IMR-90 (cell line): ENCODE results near the gene C19orf73. TPM values are rescaled to one million over a fixed set of nuclear protein-coding genes. Genes with fewer than 3 reads are reported as not detected.

Experiments used
- ATAC-seq: fragments of 200-7000 bp; cut with Tn5 transposase; 2 replicates; pipeline ENCODE4 v1.9.1; 2020; ENCODE audit warnings: low read depth, mild to moderate bottlenecking, moderate library complexity
- BruUV-seq: library from RNA; stranded (reverse); fragments of 400-500 nt; replicated peaks from 2 replicates; lab custom pipeline; 2021; lab: Mats Ljungman, UMichigan
- CTCF ChIA-PET: fragments of 300-600 bp; formaldehyde crosslinking; extraction: SDS; loops from one replicate; lab custom pipeline; 2021; ENCODE audit warnings: antibody characterized with exemption; lab: Yijun Ruan, JAX
- POLR2A ChIA-PET: fragments of 300-600 bp; sonication (Branson Sonifier 250); formaldehyde crosslinking; loops from one replicate; lab custom pipeline; 2022; ENCODE audit warnings: antibody characterized with exemption; ENCODE audit not compliant: unreplicated experiment; lab: Charles Lee
- DNase-seq: peaks from one replicate; pipeline ENCODE4 v3.0.0; 2013
- H2AFZ ChIP-seq: replicated peaks from 2 replicates; pipeline ENCODE3; 2013; ENCODE audit warnings: low read length, mild to moderate bottlenecking; ENCODE audit not compliant: poor library complexity
- H2AK5ac ChIP-seq: 2 replicates; pipeline ENCODE4 v1.6.1; 2013; ENCODE audit warnings: low read depth, low read length, inconsistent platforms
- H2AK9ac ChIP-seq: replicated peaks from 2 replicates; pipeline ENCODE3; 2013; ENCODE audit warnings: mild to moderate bottlenecking, low read depth, low read length, moderate library complexity; ENCODE audit not compliant: poor library complexity
- H2BK120ac ChIP-seq: 2 replicates; pipeline ENCODE4 v1.6.1; 2013; ENCODE audit warnings: low read depth, low read length, inconsistent platforms
- H2BK15ac ChIP-seq: 3 replicates; pipeline ENCODE4 v1.6.1; 2013; ENCODE audit warnings: low read depth, low read length, inconsistent platforms
- H2BK20ac ChIP-seq: 2 replicates; pipeline ENCODE4 v1.6.1; 2013; ENCODE audit warnings: low read depth, mild to moderate bottlenecking, inconsistent platforms, low read length, moderate library complexity
- H2BK5ac ChIP-seq: 2 replicates; pipeline ENCODE4 v1.6.1; 2013; ENCODE audit warnings: mild to moderate bottlenecking, low read depth, low read length, inconsistent platforms; ENCODE audit not compliant: poor library complexity, severe bottlenecking
- H3K14ac ChIP-seq: replicated peaks from 2 replicates; pipeline ENCODE4 v1.6.1; 2013; ENCODE audit warnings: low read depth, low read length, inconsistent platforms
- H3K18ac ChIP-seq: 2 replicates; pipeline ENCODE4 v1.6.1; 2013; ENCODE audit warnings: low read depth, low read length, control low read depth
- H3K23ac ChIP-seq: 2 replicates; pipeline ENCODE4 v1.6.1; 2013; ENCODE audit warnings: low read depth, low read length, inconsistent platforms
- H3K27ac ChIP-seq: 2 replicates; pipeline ENCODE4 v1.5.1; 2013; ENCODE audit warnings: mild to moderate bottlenecking, control low read depth, low read length; ENCODE audit not compliant: insufficient read depth
- H3K27me3 ChIP-seq: 2 replicates; pipeline ENCODE4 v1.6.1; 2013; ENCODE audit warnings: low read length; ENCODE audit not compliant: control insufficient read depth, insufficient read depth
- H3K36me3 ChIP-seq: 2 replicates; pipeline ENCODE4 v1.6.1; 2013; ENCODE audit warnings: low read length, mixed read lengths; ENCODE audit not compliant: control insufficient read depth, insufficient read depth
- H3K4ac ChIP-seq: 2 replicates; pipeline ENCODE4 v1.6.1; 2013; ENCODE audit warnings: low read depth, low read length, inconsistent platforms
- H3K4me1 ChIP-seq: 2 replicates; pipeline ENCODE4 v1.6.1; 2013; ENCODE audit warnings: low read length, mixed read lengths; ENCODE audit not compliant: control insufficient read depth, insufficient read depth
- H3K4me2 ChIP-seq: 2 replicates; pipeline ENCODE4 v1.6.1; 2013; ENCODE audit warnings: low read depth, mild to moderate bottlenecking, control low read depth, low read length, moderate library complexity
- H3K4me3 ChIP-seq: 2 replicates; pipeline ENCODE4 v1.5.1; 2013; ENCODE audit warnings: low read depth, mild to moderate bottlenecking, control low read depth, low read length, moderate library complexity; ENCODE audit not compliant: insufficient read depth
- H3K56ac ChIP-seq: 2 replicates; pipeline ENCODE4 v1.6.1; 2013; ENCODE audit warnings: low read length, inconsistent platforms; ENCODE audit not compliant: insufficient read depth; ENCODE audit errors: extremely low read depth
- H3K79me1 ChIP-seq, 2 experiments: 2 replicates each; pipeline ENCODE4 v1.6.1; 2013; ENCODE audit warnings: low read length in 2 of 2, inconsistent platforms in 1 of 2, low read depth in 1 of 2
- H3K9ac ChIP-seq: 2 replicates; pipeline ENCODE4 v1.6.1; 2013; ENCODE audit warnings: low read depth, low read length, control low read depth
- H3K9me1 ChIP-seq: 2 replicates; pipeline ENCODE4 v1.6.1; 2013; ENCODE audit warnings: low read length, inconsistent platforms; ENCODE audit not compliant: insufficient read depth
- H3K9me3 ChIP-seq: 2 replicates; pipeline ENCODE4 v1.6.1; 2013; ENCODE audit warnings: low read length; ENCODE audit not compliant: control insufficient read depth, insufficient read depth
- H4K20me1 ChIP-seq: 2 replicates; pipeline ENCODE4 v1.6.1; 2013; ENCODE audit warnings: low read length, inconsistent platforms; ENCODE audit not compliant: insufficient read depth
- H4K5ac ChIP-seq: 2 replicates; pipeline ENCODE4 v1.6.1; 2013; ENCODE audit warnings: mild to moderate bottlenecking, low read depth, low read length, control low read depth
- H4K8ac ChIP-seq, 2 experiments: 2 replicates each; pipeline ENCODE4 v1.6.1; 2013; ENCODE audit warnings: low read depth in 2 of 2, low read length in 2 of 2, control low read depth in 1 of 2, inconsistent platforms in 1 of 2
- H4K91ac ChIP-seq: 2 replicates; pipeline ENCODE4 v1.6.1; 2013; ENCODE audit warnings: low read depth, low read length, inconsistent platforms; ENCODE audit not compliant: insufficient read depth
- CHD1 ChIP-seq: IDR thresholded peaks from 2 replicates; pipeline ENCODE4 v1.6.1; 2012; ENCODE audit warnings: low read depth, low read length, improper control_type of control experiment
- CTCF ChIP-seq: conservative IDR thresholded peaks from 2 replicates; pipeline ENCODE4 v1.5.1; 2012; ENCODE audit warnings: mild to moderate bottlenecking, low read depth, low read length, improper control_type of control experiment
- FOS ChIP-seq: fragments of 150-350 bp; IDR thresholded peaks from 2 replicates; pipeline ENCODE4 v1.6.1; 2016; ENCODE audit warnings: low read depth, low read length
- MXI1 ChIP-seq: IDR thresholded peaks from 2 replicates; pipeline ENCODE4 v1.6.1; 2012; ENCODE audit warnings: low read depth, mild to moderate bottlenecking, low read length, moderate library complexity, borderline replicate concordance
- NFE2L2 ChIP-seq: fragments of 150-350 bp; IDR thresholded peaks from 2 replicates; pipeline ENCODE4 v1.6.1; 2016; ENCODE audit warnings: low read depth, mild to moderate bottlenecking, low read length
- POLR2A ChIP-seq: IDR thresholded peaks from 2 replicates; pipeline ENCODE4 v1.6.1; 2012; ENCODE audit warnings: mild to moderate bottlenecking, low read depth, low read length
- RAD21 ChIP-seq: IDR thresholded peaks from 2 replicates; pipeline ENCODE4 v1.6.1; 2012; ENCODE audit warnings: low read length, improper control_type of control experiment
- SMC3 ChIP-seq: fragments of 150-350 bp; IDR thresholded peaks from 2 replicates; pipeline ENCODE4 v1.6.1; 2016; ENCODE audit warnings: low read depth, mild to moderate bottlenecking, antibody characterized with exemption, low read length, moderate library complexity
- WGBS, 2 experiments: methylation state at CpG; one replicate each; pipeline versions ENCODE4 v1.1.5 to v1.1.7; 2013; ENCODE audit warnings: missing lambda C conversion rate in 2 of 2; ENCODE audit not compliant: insufficient read length in 1 of 2; ENCODE audit errors: extremely low coverage in 2 of 2; 5-methylcytosine and 5-hydroxymethylcytosine counted together
- dilution Hi-C: fragments of 300-500 bp; cut with HindIII; formaldehyde crosslinking; loops from one replicate; pipeline ENCODE4 v1.14.3; 2018; ENCODE audit warnings: low sequenced_read_pairs; ENCODE audit not compliant: unreplicated experiment
- in situ Hi-C: fragments of 300-500 bp; cut with MboI; formaldehyde crosslinking; loops from 3 replicates; pipeline ENCODE4 v1.14.3; 2019; ENCODE audit warnings: low sequenced_read_pairs, inconsistent platforms, mixed read lengths
- intact Hi-C: fragments of 100-400 bp; cut with micrococcal nuclease; formaldehyde crosslinking; loops from 2 replicates; pipeline ENCODE4 v1.10.0; 2022
- polyA plus RNA-seq, 3 experiments: library from polyadenylated mRNA; depleted of rRNA; stranded (reverse); fragments of >200 nt; gene quantifications; 2 replicates each; pipeline ENCODE4 v1.2.3, GENCODE V29; 2012; ENCODE audit warnings: low replicate concordance in 1 of 3
- total RNA-seq: library from RNA; depleted of rRNA; stranded (reverse); fragments of >200 nt; gene quantifications from 2 replicates; pipeline ENCODE4 v1.2.3, GENCODE V29; 2012
- TF ChIP-seq, protein P1 (sequence below): fragments of 150-350 bp; IDR thresholded peaks from 2 replicates; pipeline ENCODE4 v1.6.1; 2017; ENCODE audit warnings: mild to moderate bottlenecking, antibody characterized with exemption, low read length, low read depth

C19orf73 gene
- total and polyA plus RNA-seq, 2 of the 4 experiments (the other 2 are of a cell fraction), result 1.2 TPM; not detected in 1

GRCh38 chr19:49098795-49099194, 20.1 kb downstream of the C19orf73 start:
- H2BK5ac ChIP-seq, result no peak overlapping the region
- in situ Hi-C loops (loop anchor here (5.0 kb wide), 1 partner anchor 104 kb away; no protein-coding TSS in a partner anchor), intact Hi-C loops (loop anchor here (1.0 kb wide), 1 partner anchor 48 kb away; no protein-coding TSS in a partner anchor), dilution Hi-C loops (no loop called here)
- H3K4me3 ChIP-seq, result no peak overlapping the region
- no peaks in the 10 kb centered on the region for H3K27me3 ChIP-seq
- no peak overlapping the region for H2AK5ac ChIP-seq
- H3K4me1 ChIP-seq, result no peaks in the 10 kb centered on the region
- no peak overlapping the region for H3K4ac ChIP-seq
- no TSS peak for BruUV-seq
- WGBS, 2 experiments, result 80% methylated on average over 1 of the region's 4 CpGs; no CpG with 5 or more reads in 1 of the 2 experiments
- TF ChIP-seq POLR2A (no peak), MXI1 (no peak), CHD1 (no peak), CTCF (no peak), NFE2L2 (no peak), RAD21 (no peak), FOS (no peak), SMC3 (no peak)
- TF ChIP-seq, protein P1, sequence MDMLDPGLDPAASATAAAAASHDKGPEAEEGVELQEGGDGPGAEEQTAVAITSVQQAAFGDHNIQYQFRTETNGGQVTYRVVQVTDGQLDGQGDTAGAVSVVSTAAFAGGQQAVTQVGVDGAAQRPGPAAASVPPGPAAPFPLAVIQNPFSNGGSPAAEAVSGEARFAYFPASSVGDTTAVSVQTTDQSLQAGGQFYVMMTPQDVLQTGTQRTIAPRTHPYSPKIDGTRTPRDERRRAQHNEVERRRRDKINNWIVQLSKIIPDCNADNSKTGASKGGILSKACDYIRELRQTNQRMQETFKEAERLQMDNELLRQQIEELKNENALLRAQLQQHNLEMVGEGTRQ, result no peak
- no peak overlapping the region for H3K9ac ChIP-seq
- H3K9me3 ChIP-seq, result no peaks in the 10 kb centered on the region
- no peak overlapping the region for H2BK15ac ChIP-seq
- H2AK9ac ChIP-seq, result no peak overlapping the region
- peaks cover 41 to 55% of the 10 kb centered on the region in 2 experiments for H3K79me1 ChIP-seq
- CTCF ChIA-PET, result interaction anchor here (1.0 to 2.3 kb wide), 4 partner anchors 12 to 118 kb away, joined by 3 to 13 read pairs (median 4); partner anchors contain the start of gene LIN7B
- no peak overlapping the region for H2AFZ ChIP-seq
- no peak overlapping the region for H2BK20ac ChIP-seq
- H3K27ac ChIP-seq, result no peak overlapping the region
- no peak overlapping the region for H2BK120ac ChIP-seq
- ATAC-seq (no peak), DNase-seq (no peak)
- H3K56ac ChIP-seq, result no peak overlapping the region
- no peak overlapping the region for H3K14ac ChIP-seq
- no peak overlapping the region for H3K23ac ChIP-seq
- H3K9me1 ChIP-seq, result no peaks in the 10 kb centered on the region
- peaks cover 67% of the 10 kb centered on the region for H4K20me1 ChIP-seq
- H4K5ac ChIP-seq, result no peak overlapping the region
- POLR2A ChIA-PET, result no interaction called here
- no peak overlapping the region for H3K18ac ChIP-seq
- H3K4me2 ChIP-seq, result no peak overlapping the region
- no peak overlapping the region for H4K91ac ChIP-seq
- H3K36me3 ChIP-seq, result peaks cover 70% of the 10 kb centered on the region
- H4K8ac ChIP-seq, result no peak overlapping the region
